CD4-positive, alpha-beta memory T cell (primary cell): ENCODE data around the gene PSMD2. TPM values are rescaled to one million over a fixed set of nuclear protein-coding genes. Genes with fewer than 3 reads are reported as not detected.
"Not testable (repeated sequence)": the region's sequence is repeated elsewhere in the genome, so short reads cannot be mapped to it uniquely, and the experiment has no call there.

ENCODE experiments used
- CTCF ChIA-PET: fragments of 350-600 bp; sonication (Branson Sonifier 250); formaldehyde crosslinking; loops from one replicate; lab custom pipeline; 2021; ENCODE audit warnings: inconsistent platforms; ENCODE audit not compliant: partially characterized antibody; lab: Charles Lee
- POLR2A ChIA-PET: fragments of 350-600 bp; sonication (Branson Sonifier 250); formaldehyde crosslinking; loops from one replicate; lab custom pipeline; 2021; ENCODE audit not compliant: partially characterized antibody; lab: Charles Lee
- DNase-seq, 5 donors: peaks; one replicate each; pipeline versions ENCODE4 v3.0.0 to v3.0.0-alpha.2; 2020 to 2022; ENCODE audit warnings: mixed read lengths in 1 of 5
- H3K27ac ChIP-seq: one replicate; pipeline ENCODE4 v1.7.0; 2013; ENCODE audit warnings: low read depth, low read length
- H3K27me3 ChIP-seq: 2 replicates; pipeline ENCODE4 v1.7.0; 2013; ENCODE audit warnings: mild to moderate bottlenecking, low read length, moderate library complexity; ENCODE audit not compliant: insufficient read depth
- H3K36me3 ChIP-seq: 2 replicates; pipeline ENCODE4 v1.7.0; 2013; ENCODE audit warnings: mild to moderate bottlenecking, low read length, moderate library complexity; ENCODE audit not compliant: insufficient read depth
- H3K4me1 ChIP-seq: 2 replicates; pipeline ENCODE4 v1.7.0; 2013; ENCODE audit warnings: mild to moderate bottlenecking, low read length, moderate library complexity; ENCODE audit not compliant: insufficient read depth
- H3K4me3 ChIP-seq, 2 donors: one replicate each; pipeline ENCODE4 v1.7.0; 2013; ENCODE audit warnings: low read length in 2 of 2, mild to moderate bottlenecking in 1 of 2
- H3K9me3 ChIP-seq, 2 donors: one replicate each; pipeline ENCODE4 v1.7.0; 2013; ENCODE audit warnings: low read length in 2 of 2, control low read depth in 1 of 2; ENCODE audit not compliant: control insufficient read depth in 1 of 2
- H3K27ac Mint-ChIP-seq, 7 donors: one replicate each; pipeline ENCODE4 v1.8.0; 2020 to 2021; ENCODE audit warnings: mixed read lengths in 7 of 7, mild to moderate bottlenecking in 6 of 7, inconsistent platforms in 3 of 7, moderate library complexity in 3 of 7
- H3K27me3 Mint-ChIP-seq, 2 donors: one replicate each; pipeline ENCODE4 v1.8.0; 2020 to 2021; ENCODE audit warnings: mixed read lengths in 2 of 2
- H3K36me3 Mint-ChIP-seq, 2 donors: one replicate each; pipeline ENCODE4 v1.8.0; 2020 to 2021; ENCODE audit warnings: mixed read lengths in 2 of 2, inconsistent platforms in 1 of 2, mild to moderate bottlenecking in 1 of 2
- H3K4me1 Mint-ChIP-seq, 4 donors: one replicate each; pipeline ENCODE4 v1.8.0; 2020 to 2021; ENCODE audit warnings: mixed read lengths in 4 of 4, mild to moderate bottlenecking in 1 of 4
- H3K4me3 Mint-ChIP-seq, 8 donors: one replicate each; pipeline ENCODE4 v1.8.0; 2020 to 2021; ENCODE audit warnings: mixed read lengths in 8 of 8, mild to moderate bottlenecking in 7 of 8, moderate library complexity in 6 of 8, inconsistent platforms in 3 of 8
- H3K9me3 Mint-ChIP-seq, 8 donors: one replicate each; pipeline ENCODE4 v1.8.0; 2020 to 2021; ENCODE audit warnings: mixed read lengths in 8 of 8, mild to moderate bottlenecking in 5 of 8, inconsistent platforms in 3 of 8, moderate library complexity in 1 of 8
- intact Hi-C: fragments of 100-400 bp; cut with micrococcal nuclease; formaldehyde crosslinking; loops from one replicate; pipeline ENCODE4 v1.15.1; 2023
- polyA plus RNA-seq, 2 donors: library from polyadenylated mRNA; unstranded; fragments of 300-500 nt; fragmentation: Illumina TruSeq; gene quantifications; one replicate each; pipeline ENCODE4 v1.2.3, GENCODE V29; 2021
- total RNA-seq, 2 experiments: library from RNA; stranded (reverse); gene quantifications; one replicate each; pipeline ENCODE4 v1.2.3, GENCODE V29; 2021

PSMD2 gene
- total and polyA plus RNA-seq, 4 experiments from 2014 or later = 148 to 298 (median 175) TPM

GRCh38 chr3:184261854-184262763 is 36.9 kb upstream of the PSMD2 start:
- DNase-seq = peak in 3 of 5 donors; percentile 19 to 61 (median 23)
- peaks cover 14 to 35% (median 18%) of the 10 kb centered on the region in 4 donors for H3K4me1 Mint-ChIP-seq
- intact Hi-C loops = loop anchor here (2.0 kb wide), 1 partner anchor 37 kb away; the partner anchor contains the start of gene PSMD2
- Histone ChIP-seq H3K4me3 (peak overlapping the region; percentile 52 to 61), H3K4me1 (peaks cover 25% of the 10 kb centered on the region), H3K27ac (no peak overlapping the region), H3K36me3 (no peaks in the 10 kb centered on the region), H3K9me3 (no peaks in the 10 kb centered on the region), H3K27me3 (no peaks in the 10 kb centered on the region)
- CTCF ChIA-PET = interaction anchor here (0.8 to 1.8 kb wide), 3 partner anchors 10 to 34 kb away, joined by 3 to 5 read pairs (median 3); partner anchors contain the start of gene EEF1AKMT4
- POLR2A ChIA-PET = interaction anchor here (3.6 kb wide), 1 partner anchor 12 kb away, joined by 16 read pairs; the partner anchor contains the start of gene EEF1AKMT4
- H3K27ac Mint-ChIP-seq = peak overlapping the region in 5 of 7 donors; percentile 0 to 70 (median 19)
- H3K9me3 Mint-ChIP-seq = peaks cover 0 to 2% (median 0%) of the 10 kb centered on the region in 8 donors
- H3K4me3 Mint-ChIP-seq = peak overlapping the region; percentile 82 to 91 (median 88)
- peaks cover 3% of the 10 kb centered on the region in 2 donors for H3K36me3 Mint-ChIP-seq
- H3K27me3 Mint-ChIP-seq = peaks cover 3 to 12% of the 10 kb centered on the region in 2 donors

- Histone ChIP-seq H3K9me3 (no peaks in the 10 kb centered on the region), H3K27me3 (no peaks in the 10 kb centered on the region), H3K36me3 (no peaks in the 10 kb centered on the region), H3K4me3 (peak overlapping the region in 1 of 2 donors; percentile 52), H3K27ac (no peak overlapping the region), H3K4me1 (peaks cover 25% of the 10 kb centered on the region)
- Mint-ChIP-seq H3K27me3 (peaks cover 6 to 18% of the 10 kb centered on the region in 2 donors), H3K4me3 (peak overlapping the region in 7 of 8 donors; percentile 47 to 88 (median 67)), H3K27ac (peak overlapping the region in 1 of 7 donors; percentile 70), H3K36me3 (peaks cover 0 to 3% of the 10 kb centered on the region in 2 donors), H3K4me1 (peaks cover 14 to 35% (median 18%) of the 10 kb centered on the region in 4 donors), H3K9me3 (peaks cover 0 to 5% (median 0%) of the 10 kb centered on the region in 8 donors)
- intact Hi-C loops = no loop called here
- CTCF ChIA-PET = no interaction called here
- no peak for DNase-seq
- POLR2A ChIA-PET = no interaction called here
Measured at GRCh38 chr3:184262764-184263179, 36.3 kb upstream of the PSMD2 start.

- H3K4me3 Mint-ChIP-seq, intact Hi-C loops, H3K27me3 ChIP-seq, H3K9me3 Mint-ChIP-seq, H3K27ac Mint-ChIP-seq, H3K27ac ChIP-seq, H3K36me3 ChIP-seq, H3K9me3 ChIP-seq, CTCF ChIA-PET, H3K4me3 ChIP-seq, H3K36me3 Mint-ChIP-seq, POLR2A ChIA-PET, H3K4me1 Mint-ChIP-seq, DNase-seq: not testable (repeated sequence)
- peaks cover 8 to 20% of the 10 kb centered on the region in 2 donors for H3K27me3 Mint-ChIP-seq
- peaks cover 11% of the 10 kb centered on the region for H3K4me1 ChIP-seq
Measured at GRCh38 chr3:184267249-184267648, 31.8 kb upstream of the PSMD2 start.

- H3K36me3 ChIP-seq = no peaks in the 10 kb centered on the region
- intact Hi-C loops = no loop called here
- Mint-ChIP-seq H3K27ac (no peak overlapping the region), H3K36me3 (peaks cover 0 to 6% of the 10 kb centered on the region in 2 donors), H3K4me1 (peaks cover 0 to 6% (median 5%) of the 10 kb centered on the region in 4 donors), H3K4me3 (no peak overlapping the region), H3K27me3 (peaks cover 25 to 35% of the 10 kb centered on the region in 2 donors), H3K9me3 (peaks cover 0 to 4% (median 0%) of the 10 kb centered on the region in 8 donors)
- POLR2A ChIA-PET = no interaction called here
- DNase-seq = no peak
- no peak overlapping the region for H3K4me3 ChIP-seq
- CTCF ChIA-PET = interaction anchor here (0.6 to 1.1 kb wide), 2 partner anchors 12 to 45 kb away, joined by 3 to 5 read pairs; no protein-coding TSS in a partner anchor
- peaks cover 19% of the 10 kb centered on the region for H3K27me3 ChIP-seq
- H3K27ac ChIP-seq = no peak overlapping the region
- no peaks in the 10 kb centered on the region for H3K4me1 ChIP-seq
- no peaks in the 10 kb centered on the region for H3K9me3 ChIP-seq
Measured at GRCh38 chr3:184272269-184272668, 26.8 kb upstream of the PSMD2 start.

- no peak for DNase-seq
- Histone ChIP-seq H3K27me3 (peaks cover 20% of the 10 kb centered on the region), H3K27ac (no peak overlapping the region), H3K4me1 (no peaks in the 10 kb centered on the region), H3K4me3 (no peak overlapping the region), H3K36me3 (no peaks in the 10 kb centered on the region), H3K9me3 (no peaks in the 10 kb centered on the region)
- Mint-ChIP-seq H3K36me3 (peaks cover 0 to 6% of the 10 kb centered on the region in 2 donors), H3K4me3 (peak overlapping the region in 4 of 8 donors; percentile 6 to 54 (median 38)), H3K27me3 (peaks cover 29 to 43% of the 10 kb centered on the region in 2 donors), H3K4me1 (peaks cover 0 to 6% (median 5%) of the 10 kb centered on the region in 4 donors), H3K9me3 (peaks cover 0 to 2% (median 0%) of the 10 kb centered on the region in 8 donors), H3K27ac (no peak overlapping the region)
- ChIA-PET CTCF (no interaction called here), POLR2A (no interaction called here)
- intact Hi-C loops = no loop called here
Measured at GRCh38 chr3:184275381-184275701, 23.7 kb upstream of the PSMD2 start.

- H3K4me3 ChIP-seq = no peak within 1 kb of the TSS
- H3K9me3 ChIP-seq = no peaks in the 10 kb centered on the region
- H3K27ac ChIP-seq = no peak within 1 kb of the TSS
- H3K36me3 Mint-ChIP-seq = peaks cover 0 to 6% of the 10 kb centered on the region in 2 donors
- intact Hi-C loops = no loop called here
- ChIA-PET POLR2A (no interaction called here), CTCF (interaction anchor here (0.6 kb wide), 1 partner anchor 357 kb away, joined by 3 read pairs; no protein-coding TSS in a partner anchor)
- H3K27me3 Mint-ChIP-seq = peaks cover 29 to 43% of the 10 kb centered on the region in 2 donors
- no peak for DNase-seq
- no peaks in the 10 kb centered on the region for H3K36me3 ChIP-seq
- no peaks in the 10 kb centered on the region for H3K4me1 ChIP-seq
- peaks cover 20% of the 10 kb centered on the region for H3K27me3 ChIP-seq
- peak within 1 kb of the TSS in 5 of 8 donors; percentile 6 to 68 (median 40) for H3K4me3 Mint-ChIP-seq
- H3K27ac Mint-ChIP-seq = no peak within 1 kb of the TSS
- peaks cover 0 to 2% (median 0%) of the 10 kb centered on the region in 8 donors for H3K9me3 Mint-ChIP-seq
- peaks cover 0 to 6% (median 5%) of the 10 kb centered on the region in 4 donors for H3K4me1 Mint-ChIP-seq
Measured at GRCh38 chr3:184275961-184276910, 22.8 kb upstream of the PSMD2 start, which contains the start of gene ECE2. ECE2 (plus strand) TSS chr3:184276022; CDS start chr3:184276154, 132 bp downstream.
